GM12878 (cell line): ENCODE data around the gene STKLD1.

ENCODE experiments used
- CHD2 ChIP-seq: IDR thresholded peaks from 2 replicates; pipeline ENCODE4 v1.6.1; 2011; ENCODE audit warnings: low read depth, low read length, improper control_type of control experiment, borderline replicate concordance
- EP300 ChIP-seq, 2 experiments: fragments of 150-350 bp in 1 of 2; IDR thresholded peaks; 2 replicates each; pipeline ENCODE4 v1.6.1; 2011 to 2012; ENCODE audit warnings: low read depth in 2 of 2, low read length in 2 of 2, borderline replicate concordance in 1 of 2, improper control_type of control experiment in 1 of 2, inconsistent platforms in 1 of 2; ENCODE audit not compliant: control insufficient read depth in 1 of 2
- KDM1A ChIP-seq: fragments of 200-600 bp; sonication (generic); IDR thresholded peaks from 2 replicates; pipeline ENCODE4 v1.6.1; 2016; ENCODE audit warnings: borderline replicate concordance
- RAD21 ChIP-seq: IDR thresholded peaks from 2 replicates; pipeline ENCODE4 v1.6.1; 2011; ENCODE audit warnings: mild to moderate bottlenecking, low read depth, low read length, moderate library complexity; ENCODE audit not compliant: insufficient read depth
- TF ChIP-seq, protein P1 (sequence below), 3 experiments: IDR thresholded peaks in 2 of 3; conservative IDR thresholded peaks in 1 of 3; 2 replicates each; pipeline ENCODE4 v1.5.1; 2011; ENCODE audit warnings: low read depth in 3 of 3, low read length in 3 of 3, mild to moderate bottlenecking in 3 of 3, control low read depth in 2 of 3, moderate library complexity in 2 of 3, inconsistent platforms in 1 of 3, mixed read lengths in 1 of 3; ENCODE audit not compliant: control insufficient read depth in 2 of 3, insufficient read depth in 1 of 3; ENCODE audit errors: extremely low read depth in 1 of 3
- TF ChIP-seq, protein P2 (sequence below): fragments of 150-350 bp; IDR thresholded peaks from 2 replicates; pipeline ENCODE4 v1.6.1; 2016; ENCODE audit warnings: low read depth, low read length

DNA sequence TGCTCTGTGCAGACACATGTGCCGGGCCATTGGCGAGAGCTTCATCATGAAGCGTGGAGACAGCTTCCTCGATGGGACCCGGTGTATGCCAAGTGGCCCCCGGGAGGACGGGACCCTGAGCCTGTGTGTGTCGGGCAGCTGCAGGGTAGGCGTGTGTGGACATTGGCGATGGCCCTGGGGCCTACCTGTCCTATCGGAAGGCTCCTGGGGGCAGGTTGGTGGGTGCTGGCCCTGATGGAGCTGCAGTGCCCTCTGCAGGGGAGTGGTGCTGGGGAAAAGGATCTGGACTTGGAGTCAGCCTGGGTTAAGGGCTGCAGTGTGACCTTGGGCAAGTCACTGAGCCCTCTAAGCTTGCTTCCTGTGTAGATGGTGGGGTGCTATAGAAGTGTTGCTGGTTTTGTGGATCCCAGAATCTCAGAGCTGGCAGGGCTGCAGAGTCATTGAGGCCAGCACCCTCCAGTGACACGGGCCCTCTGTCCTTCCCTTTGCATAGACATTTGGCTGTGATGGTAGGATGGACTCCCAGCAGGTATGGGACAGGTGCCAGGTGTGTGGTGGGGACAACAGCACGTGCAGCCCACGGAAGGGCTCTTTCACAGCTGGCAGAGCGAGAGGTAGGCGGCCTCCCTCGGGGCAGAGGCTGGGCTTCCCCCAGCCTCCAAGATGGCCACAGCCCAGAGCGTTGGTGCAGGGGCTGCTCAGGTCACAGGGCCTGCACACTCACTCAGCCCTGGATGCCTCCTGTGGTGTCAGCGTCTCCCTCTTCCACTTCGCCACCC, 61.8 kb downstream of the STKLD1 start:
- TF ChIP-seq KDM1A (no peak), RAD21 (peak; percentile 72), EP300 (IDR thresholded peaks at IDR 0.05; ENCODE audit: borderline replicate concordance in 1 of 2, control insufficient read depth in 1 of 2, low read depth in 2 of 2, low read length in 2 of 2) (no peak), CHD2 (no peak)
- TF ChIP-seq, protein P1, sequence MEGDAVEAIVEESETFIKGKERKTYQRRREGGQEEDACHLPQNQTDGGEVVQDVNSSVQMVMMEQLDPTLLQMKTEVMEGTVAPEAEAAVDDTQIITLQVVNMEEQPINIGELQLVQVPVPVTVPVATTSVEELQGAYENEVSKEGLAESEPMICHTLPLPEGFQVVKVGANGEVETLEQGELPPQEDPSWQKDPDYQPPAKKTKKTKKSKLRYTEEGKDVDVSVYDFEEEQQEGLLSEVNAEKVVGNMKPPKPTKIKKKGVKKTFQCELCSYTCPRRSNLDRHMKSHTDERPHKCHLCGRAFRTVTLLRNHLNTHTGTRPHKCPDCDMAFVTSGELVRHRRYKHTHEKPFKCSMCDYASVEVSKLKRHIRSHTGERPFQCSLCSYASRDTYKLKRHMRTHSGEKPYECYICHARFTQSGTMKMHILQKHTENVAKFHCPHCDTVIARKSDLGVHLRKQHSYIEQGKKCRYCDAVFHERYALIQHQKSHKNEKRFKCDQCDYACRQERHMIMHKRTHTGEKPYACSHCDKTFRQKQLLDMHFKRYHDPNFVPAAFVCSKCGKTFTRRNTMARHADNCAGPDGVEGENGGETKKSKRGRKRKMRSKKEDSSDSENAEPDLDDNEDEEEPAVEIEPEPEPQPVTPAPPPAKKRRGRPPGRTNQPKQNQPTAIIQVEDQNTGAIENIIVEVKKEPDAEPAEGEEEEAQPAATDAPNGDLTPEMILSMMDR (IDR thresholded peaks at IDR 0.05 in 2 of 3, conservative IDR thresholded peaks at IDR 0.05 in 1 of 3; ENCODE audit: control insufficient read depth in 2 of 3, extremely low read depth in 1 of 3, insufficient read depth in 1 of 3, low read depth in 3 of 3, low read length in 3 of 3): peak; percentile 57 to 82 (median 71)
- TF ChIP-seq, protein P2, sequence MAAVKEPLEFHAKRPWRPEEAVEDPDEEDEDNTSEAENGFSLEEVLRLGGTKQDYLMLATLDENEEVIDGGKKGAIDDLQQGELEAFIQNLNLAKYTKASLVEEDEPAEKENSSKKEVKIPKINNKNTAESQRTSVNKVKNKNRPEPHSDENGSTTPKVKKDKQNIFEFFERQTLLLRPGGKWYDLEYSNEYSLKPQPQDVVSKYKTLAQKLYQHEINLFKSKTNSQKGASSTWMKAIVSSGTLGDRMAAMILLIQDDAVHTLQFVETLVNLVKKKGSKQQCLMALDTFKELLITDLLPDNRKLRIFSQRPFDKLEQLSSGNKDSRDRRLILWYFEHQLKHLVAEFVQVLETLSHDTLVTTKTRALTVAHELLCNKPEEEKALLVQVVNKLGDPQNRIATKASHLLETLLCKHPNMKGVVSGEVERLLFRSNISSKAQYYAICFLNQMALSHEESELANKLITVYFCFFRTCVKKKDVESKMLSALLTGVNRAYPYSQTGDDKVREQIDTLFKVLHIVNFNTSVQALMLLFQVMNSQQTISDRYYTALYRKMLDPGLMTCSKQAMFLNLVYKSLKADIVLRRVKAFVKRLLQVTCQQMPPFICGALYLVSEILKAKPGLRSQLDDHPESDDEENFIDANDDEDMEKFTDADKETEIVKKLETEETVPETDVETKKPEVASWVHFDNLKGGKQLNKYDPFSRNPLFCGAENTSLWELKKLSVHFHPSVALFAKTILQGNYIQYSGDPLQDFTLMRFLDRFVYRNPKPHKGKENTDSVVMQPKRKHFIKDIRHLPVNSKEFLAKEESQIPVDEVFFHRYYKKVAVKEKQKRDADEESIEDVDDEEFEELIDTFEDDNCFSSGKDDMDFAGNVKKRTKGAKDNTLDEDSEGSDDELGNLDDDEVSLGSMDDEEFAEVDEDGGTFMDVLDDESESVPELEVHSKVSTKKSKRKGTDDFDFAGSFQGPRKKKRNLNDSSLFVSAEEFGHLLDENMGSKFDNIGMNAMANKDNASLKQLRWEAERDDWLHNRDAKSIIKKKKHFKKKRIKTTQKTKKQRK: no peak
